ENCODE data around the gene NDUFB7. TPM values are rescaled to one million over a fixed set of nuclear protein-coding genes. Genes with fewer than 3 reads are reported as not detected.
"Not testable (repeated sequence)": the region's sequence is repeated elsewhere in the genome, so short reads cannot be mapped to it uniquely, and the experiment has no call there.

NDUFB7 gene
- total and polyA plus RNA-seq, 11 donors: 290 to 1,747 (median 432) TPM

DNA sequence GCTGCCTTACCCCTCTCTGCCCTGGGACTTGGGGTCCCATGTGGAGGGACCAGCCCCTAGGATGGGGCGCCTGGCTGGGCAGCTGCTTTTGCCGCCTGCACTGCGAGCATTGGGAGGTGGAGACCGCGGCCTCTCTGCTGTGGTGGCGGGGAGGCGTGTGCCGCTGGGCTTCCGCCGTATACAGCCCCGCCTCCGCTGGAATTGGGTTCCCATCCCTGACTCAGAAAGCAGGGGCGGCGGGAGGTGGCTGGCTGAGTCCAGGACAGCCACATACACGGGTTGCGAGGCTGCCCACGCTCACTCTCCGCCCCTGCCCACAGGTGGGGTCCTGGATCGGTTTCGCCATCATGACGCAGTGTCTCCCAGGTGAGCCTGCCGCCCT is 6.6 kb downstream of the NDUFB7 start:
- no peak overlapping the region for H3K4me3 ChIP-seq
- WGBS, 4 donors: 94 to 98% (median 95%) methylated on average over 14 to 22 of the region's 22 CpGs
- H3K36me3 ChIP-seq: peaks cover 0 to 36% (median 15%) of the 10 kb centered on the region in 9 donors
- H3K27ac ChIP-seq: no peak overlapping the region
- TF ChIP-seq CTCF (IDR thresholded peaks at IDR 0.05) (no peak), POLR2A (IDR thresholded peaks at IDR 0.05) (no peak)
- DNase-seq: peak in 1 of 5 donors; percentile 21
- no peaks in the 10 kb centered on the region for H3K27me3 ChIP-seq
- ATAC-seq: no peak
- peaks cover 0 to 63% (median 30%) of the 10 kb centered on the region in 12 donors for H3K4me1 ChIP-seq
- no peaks in the 10 kb centered on the region for H3K9me3 ChIP-seq
- intact Hi-C loops (cut with DNase I): no loop called here

GRCh38 chr19:14564652-14565297 is 7.1 kb downstream of the NDUFB7 start:
- DNase-seq; H3K27me3 ChIP-seq; H3K4me3 ChIP-seq; intact Hi-C loops (cut with DNase I); ATAC-seq; H3K9me3 ChIP-seq: not testable (repeated sequence)
- H3K27ac ChIP-seq: peak overlapping the region in 1 of 12 donors; percentile 2
- H3K36me3 ChIP-seq: peaks cover 0 to 35% (median 15%) of the 10 kb centered on the region in 9 donors
- H3K4me1 ChIP-seq: peaks cover 0 to 63% (median 34%) of the 10 kb centered on the region in 12 donors
- WGBS, 4 donors: 74 to 81% (median 79%) methylated on average over 20 to 22 of the region's 22 CpGs

- peaks cover 0 to 35% (median 15%) of the 10 kb centered on the region in 9 donors for H3K36me3 ChIP-seq
Observed at GRCh38 chr19:14563989-14564651, 7.7 kb downstream of the NDUFB7 start.

DNA sequence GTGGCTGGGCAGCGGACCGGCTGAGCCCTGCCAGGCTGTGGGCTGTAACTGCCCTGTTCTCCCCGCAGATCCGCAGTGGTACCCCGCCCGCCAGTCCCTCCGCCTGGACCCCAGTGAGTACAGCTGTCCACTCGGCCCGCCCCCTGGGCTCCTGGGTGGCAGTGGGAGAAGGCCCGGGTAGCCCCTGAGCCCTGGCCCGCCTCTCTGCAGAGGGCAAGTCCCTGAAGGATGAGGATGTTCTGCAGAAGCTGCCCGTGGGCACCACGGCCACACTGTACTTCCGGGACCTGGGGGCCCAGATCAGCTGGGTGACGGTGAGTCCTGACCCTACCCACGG is 8.3 kb downstream of the NDUFB7 start:
- ATAC-seq (no peak), DNase-seq (no peak)
- 91 to 97% (median 94%) methylated on average over 8 to 16 of the region's 16 CpGs for WGBS, 4 donors
- H3K9me3 ChIP-seq: no peaks in the 10 kb centered on the region
- H3K4me1 ChIP-seq: peaks cover 0 to 63% (median 37%) of the 10 kb centered on the region in 12 donors
- no peak overlapping the region for H3K4me3 ChIP-seq
- peak overlapping the region in 7 of 12 donors; percentile 1 to 97 (median 94) for H3K27ac ChIP-seq
- intact Hi-C loops (cut with DNase I): no loop called here
- no peak for TF ChIP-seq POLR2A (IDR thresholded peaks at IDR 0.05)
- TF ChIP-seq CTCF (IDR thresholded peaks at IDR 0.05): no peak
- no peaks in the 10 kb centered on the region for H3K27me3 ChIP-seq
- peaks cover 0 to 35% (median 15%) of the 10 kb centered on the region in 9 donors for H3K36me3 ChIP-seq

More at GRCh38 chr19:14563989-14564651, 7.7 kb downstream of the NDUFB7 start:
- Histone ChIP-seq H3K9me3 (no peaks in the 10 kb centered on the region), H3K27me3 (no peaks in the 10 kb centered on the region), H3K27ac (peak overlapping the region in 3 of 12 donors; percentile 87 to 97 (median 94)), H3K4me1 (peaks cover 0 to 63% (median 35%) of the 10 kb centered on the region in 12 donors), H3K4me3 (no peak overlapping the region)
- intact Hi-C loops (cut with DNase I): no loop called here
- 72 to 82% (median 74%) methylated on average over 24 to 33 of the region's 33 CpGs for WGBS, 4 donors
- peak in 3 of 4 donors; percentile 1 to 13 (median 11) for ATAC-seq
- TF ChIP-seq POLR2A (IDR thresholded peaks at IDR 0.05) (no peak), CTCF (IDR thresholded peaks at IDR 0.05) (no peak)
- peak in 1 of 5 donors; percentile 44 for DNase-seq

All from heart left ventricle (tissue), 16 donors.